HCT116 (cell line): Measurements from ENCODE around the gene SLC2A9. TPM values are rescaled to one million over a fixed set of nuclear protein-coding genes. Genes with fewer than 3 reads are reported as not detected.

Experiments
- ATAC-seq: fragments of 200-7000 bp; cut with Tn5 transposase; 2 replicates; pipeline ENCODE4 v1.9.1; 2020; ENCODE audit warnings: mild to moderate bottlenecking, moderate library complexity
- BruUV-seq: library from RNA; stranded (reverse); fragments of 400-500 nt; replicated peaks from 2 replicates; lab custom pipeline; 2021; lab: Mats Ljungman, UMichigan
- CTCF ChIA-PET: fragments of 300-600 bp; sonication (Branson Sonifier 250); formaldehyde crosslinking; loops from one replicate; lab custom pipeline; 2021; ENCODE audit warnings: antibody characterized with exemption; lab: Charles Lee
- POLR2A ChIA-PET: fragments of 300-600, 350-600 bp; sonication (Branson Sonifier 250); formaldehyde crosslinking; loops from one replicate; lab custom pipeline; 2021; ENCODE audit warnings: antibody characterized with exemption; lab: Charles Lee
- RAD21 ChIA-PET, 2 experiments: fragments of 300-600 bp; sonication (Branson Sonifier 250); formaldehyde crosslinking; loops; one replicate each; lab custom pipeline; 2023; ENCODE audit warnings: low total read pairs in 2 of 2; ENCODE audit not compliant: uncharacterized antibody in 2 of 2, unreplicated experiment in 2 of 2, low non-redundant PET in 1 of 2; lab: Charles Lee
- DNase-seq: peaks from one replicate; pipeline ENCODE4 v3.0.0-alpha.2; 2010; ENCODE audit warnings: low read depth, low spot score
- H2AFZ ChIP-seq: fragments of 200-600 bp; shearing (Covaris generic), sonication (generic); 2 replicates; pipeline ENCODE4 v1.6.1; 2017; ENCODE audit warnings: low read depth, mixed run types, mixed read lengths, antibody characterized with exemption, low read length; ENCODE audit not compliant: poor library complexity, severe bottlenecking
- H3K27ac ChIP-seq: 2 replicates; pipeline ENCODE4 v1.5.1; 2012; ENCODE audit warnings: low read depth, low read length
- H3K27me3 ChIP-seq: fragments of 200-600 bp; sonication (generic); 2 replicates; pipeline ENCODE4 v1.6.1; 2016; ENCODE audit warnings: mixed run types, low read length, mixed read lengths; ENCODE audit not compliant: insufficient read depth
- H3K36me3 ChIP-seq, 2 experiments: fragments of 200-500 bp in 1 of 2; fragments of 200-600 bp in 1 of 2; sonication (Bioruptor generic) in 1 of 2; sonication (generic) in 1 of 2; 2 replicates each; pipeline versions ENCODE4 v1.5.1 to v1.6.1; 2014 to 2016; ENCODE audit warnings: low read length in 2 of 2, inconsistent platforms in 1 of 2, mixed read lengths in 1 of 2, mixed run types in 1 of 2; ENCODE audit not compliant: insufficient read depth in 2 of 2, control insufficient read depth in 1 of 2
- H3K4me1 ChIP-seq, 2 experiments: fragments of 200-600 bp in 1 of 2; sonication (generic) in 1 of 2; 2 replicates each; pipeline versions ENCODE4 v1.5.1 to v1.6.1; 2012 to 2017; ENCODE audit warnings: low read length in 2 of 2, inconsistent platforms in 1 of 2, mild to moderate bottlenecking in 1 of 2, mixed read lengths in 1 of 2, mixed run types in 1 of 2, moderate library complexity in 1 of 2; ENCODE audit not compliant: insufficient read depth in 2 of 2, control insufficient read depth in 1 of 2
- H3K4me2 ChIP-seq: fragments of 200-600 bp; sonication (generic); 2 replicates; pipeline ENCODE4 v1.6.1; 2017; ENCODE audit warnings: mixed run types, low read length, mixed read lengths
- H3K4me3 ChIP-seq, 2 experiments: fragments of 200-600 bp in 1 of 2; sonication (generic) in 1 of 2; replicated peaks in 1 of 2; 2 replicates each; pipeline ENCODE4 v1.5.1; 2011 to 2016; ENCODE audit warnings: low read length in 2 of 2, control low read depth in 1 of 2, low read depth in 1 of 2, mild to moderate bottlenecking in 1 of 2, mixed read lengths in 1 of 2, mixed run types in 1 of 2
- H3K79me2 ChIP-seq: fragments of 200-600 bp; sonication (generic); 2 replicates; pipeline ENCODE4 v1.6.1; 2017; ENCODE audit warnings: mild to moderate bottlenecking, mixed run types, low read length, moderate library complexity, mixed read lengths; ENCODE audit not compliant: insufficient read depth
- H3K9ac ChIP-seq: fragments of 200-600 bp; sonication (generic); 2 replicates; pipeline ENCODE4 v1.6.1; 2016; ENCODE audit warnings: low read length, mixed read lengths
- H3K9me2 ChIP-seq: fragments of 200-600 bp; sonication (generic), shearing (Covaris generic); 2 replicates; pipeline ENCODE4 v1.6.1; 2017; ENCODE audit warnings: mixed run types, mild to moderate bottlenecking, moderate library complexity; ENCODE audit not compliant: insufficient read depth
- H3K9me3 ChIP-seq, 2 experiments: fragments of 200-500 bp in 1 of 2; fragments of 200-600 bp in 1 of 2; sonication (Bioruptor generic) in 1 of 2; sonication (generic) in 1 of 2; 2 replicates each; pipeline ENCODE4 v1.6.1; 2014 to 2017; ENCODE audit warnings: low read length in 2 of 2, mixed read lengths in 2 of 2, inconsistent platforms in 1 of 2, low read depth in 1 of 2, mild to moderate bottlenecking in 1 of 2, mixed run types in 1 of 2, moderate library complexity in 1 of 2; ENCODE audit not compliant: control insufficient read depth in 1 of 2, insufficient read depth in 1 of 2
- H4K20me1 ChIP-seq: fragments of 200-600 bp; sonication (generic), shearing (Covaris generic); 2 replicates; pipeline ENCODE4 v1.6.1; 2017; ENCODE audit warnings: mixed run types, mild to moderate bottlenecking, moderate library complexity; ENCODE audit not compliant: insufficient read depth
- ATF3 ChIP-seq: IDR thresholded peaks from 2 replicates; pipeline ENCODE4 v1.6.1; 2012
- CBX3 ChIP-seq: IDR thresholded peaks from 2 replicates; pipeline ENCODE4 v1.6.1; 2012; ENCODE audit warnings: low read depth
- CEBPB ChIP-seq: IDR thresholded peaks from 2 replicates; pipeline ENCODE4 v1.6.1; 2012; ENCODE audit warnings: low read depth
- CTCF ChIP-seq, 3 experiments: fragments of 200-600 bp in 1 of 3; sonication (generic) in 1 of 3; IDR thresholded peaks in 2 of 3; conservative IDR thresholded peaks in 1 of 3; 2 replicates each; pipeline ENCODE4 v1.5.1; 2012 to 2017; ENCODE audit warnings: low read depth in 2 of 3, low read length in 2 of 3, antibody characterized with exemption in 1 of 3, borderline replicate concordance in 1 of 3, control low read depth in 1 of 3, mild to moderate bottlenecking in 1 of 3, mixed read lengths in 1 of 3, mixed run types in 1 of 3, moderate library complexity in 1 of 3; ENCODE audit not compliant: insufficient read depth in 1 of 3
- EGR1 ChIP-seq: IDR thresholded peaks from 2 replicates; pipeline ENCODE4 v1.6.1; 2012; ENCODE audit warnings: low read depth
- ELF1 ChIP-seq: IDR thresholded peaks from 2 replicates; pipeline ENCODE4 v1.6.1; 2012; ENCODE audit warnings: low read depth, borderline replicate concordance
- EZH2 ChIP-seq: fragments of 200-600 bp; sonication (generic); IDR thresholded peaks from 2 replicates; pipeline ENCODE4 v1.6.1; 2017; ENCODE audit warnings: antibody characterized with exemption, mixed run types
- FOSL1 ChIP-seq: IDR thresholded peaks from 2 replicates; pipeline ENCODE4 v1.6.1; 2012; ENCODE audit warnings: low read depth
- MAX ChIP-seq: IDR thresholded peaks from 2 replicates; pipeline ENCODE4 v1.6.1; 2012
- POLR2A ChIP-seq: IDR thresholded peaks from 2 replicates; pipeline ENCODE4 v1.7.0; 2011; ENCODE audit warnings: borderline replicate concordance; ENCODE audit not compliant: insufficient read depth, insufficient read length; ENCODE audit errors: extremely low read depth
- POLR2AphosphoS5 ChIP-seq: IDR thresholded peaks from 2 replicates; pipeline ENCODE4 v1.6.1; 2011; ENCODE audit warnings: mild to moderate bottlenecking, low read depth, low read length, moderate library complexity
- RAD21 ChIP-seq: IDR thresholded peaks from 2 replicates; pipeline ENCODE4 v1.6.1; 2012; ENCODE audit warnings: low read depth, mild to moderate bottlenecking
- SP1 ChIP-seq: IDR thresholded peaks from 2 replicates; pipeline ENCODE4 v1.6.1; 2012; ENCODE audit warnings: low read depth
- SRF ChIP-seq: IDR thresholded peaks from 2 replicates; pipeline ENCODE4 v1.6.1; 2012; ENCODE audit warnings: low read depth
- YY1 ChIP-seq: IDR thresholded peaks from 2 replicates; pipeline ENCODE4 v1.6.1; 2011; ENCODE audit warnings: low read length, low read depth, moderate library complexity, mild to moderate bottlenecking; ENCODE audit not compliant: insufficient replicate concordance; ENCODE audit errors: extremely low read depth
- ZFX ChIP-seq: fragments of 450-650 bp; IDR thresholded peaks from 2 replicates; pipeline ENCODE4 v1.6.1; 2017
- ZNF274 ChIP-seq: fragments of 200-500 bp; sonication (Bioruptor generic); IDR thresholded peaks from 2 replicates; pipeline ENCODE4 v1.6.1; 2014; ENCODE audit warnings: mild to moderate bottlenecking, low read depth, low read length, inconsistent platforms
- intact Hi-C: fragments of 100-400 bp; cut with micrococcal nuclease; formaldehyde crosslinking; loops from 2 replicates; pipeline ENCODE4 v1.10.0; 2022
- total RNA-seq: library from RNA; stranded (reverse); gene quantifications from one replicate; pipeline ENCODE4 v1.2.1, GENCODE V29; 2021; ENCODE audit not compliant: unreplicated experiment

The SLC2A9 gene
- total RNA-seq, 1 experiment from 2014 or later: 2.2 TPM

GRCh38 chr4:10021653-10022023, 341 bp upstream of the SLC2A9 start:
- H3K36me3 ChIP-seq: no peaks in the 10 kb centered on the region
- no peak overlapping the region for H3K27ac ChIP-seq
- BruUV-seq: no TSS peak
- ChIA-PET CTCF (no interaction called here), RAD21 (interaction anchor here in 1 of 2 experiments (0.5 kb wide), 1 partner anchor 317 kb away, joined by 3 read pairs; no protein-coding TSS in a partner anchor), POLR2A (interaction anchor here (0.8 kb wide), 1 partner anchor 74 kb away, joined by 5 read pairs; no protein-coding TSS in a partner anchor)
- DNase-seq: no peak
- H3K4me1 ChIP-seq: peaks cover 6 to 18% of the 10 kb centered on the region in 2 experiments; a peak in 3 of 4 replicates
- H3K79me2 ChIP-seq: no peaks in the 10 kb centered on the region
- intact Hi-C loops: no loop called here
- H2AFZ ChIP-seq: no peak overlapping the region
- TF ChIP-seq POLR2AphosphoS5 (no peak), FOSL1 (no peak), YY1 (no peak), RAD21 (no peak), CBX3 (no peak), ATF3 (no peak), EGR1 (no peak), ELF1 (no peak), SP1 (no peak), MAX (no peak), CEBPB (no peak), SRF (no peak), ZNF274 (no peak), CTCF (IDR thresholded peaks at IDR 0.05 in 2 of 3, conservative IDR thresholded peaks at IDR 0.05 in 1 of 3; ENCODE audit: borderline replicate concordance in 1 of 3, insufficient read depth in 1 of 3, low read depth in 2 of 3, low read length in 2 of 3) (no peak), EZH2 (no peak), POLR2A (no peak), ZFX (no peak)
- no peaks in the 10 kb centered on the region for H3K27me3 ChIP-seq
- no peak overlapping the region for H3K4me3 ChIP-seq
- H3K9ac ChIP-seq: no peak overlapping the region
- ATAC-seq: no peak
- H3K4me2 ChIP-seq: no peak overlapping the region
- no peaks in the 10 kb centered on the region for H3K9me2 ChIP-seq
- no peaks in the 10 kb centered on the region for H4K20me1 ChIP-seq
- H3K9me3 ChIP-seq: no peaks in the 10 kb centered on the region
